NCI-H2196 treated with DMSO at 0.1 percent for 48 hours (cell line): Measurements from ENCODE around the gene EEF1AKMT1.
"Not testable (repeated sequence)": the region's sequence is repeated elsewhere in the genome, so short reads cannot be mapped to it uniquely, and the experiment has no call there.

ENCODE experiments used
- DNase-seq: peaks from one replicate; lab custom pipeline; 2025; ENCODE audit not compliant: unreplicated experiment; lab: John Stamatoyannopoulos, UW

The EEF1AKMT1 gene

DNA sequence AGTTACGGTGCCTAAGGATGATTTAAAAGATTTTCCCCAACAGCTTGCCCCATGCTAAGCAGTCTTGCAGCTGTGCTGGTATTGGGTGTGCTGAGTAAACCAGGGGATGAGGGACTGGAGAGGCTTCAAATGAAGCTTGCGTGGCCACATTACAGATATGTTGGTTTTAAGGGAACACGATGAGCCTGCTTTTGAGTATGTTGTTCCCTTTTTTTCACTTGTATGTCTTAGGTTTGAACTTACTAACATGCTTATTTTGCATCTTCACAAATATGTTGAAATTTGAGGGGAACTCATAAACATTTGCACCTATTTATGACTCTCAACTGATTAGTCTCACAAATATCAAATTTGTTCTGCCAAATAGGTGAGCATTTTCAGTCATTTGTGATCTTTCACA lies 72.3 kb downstream of the EEF1AKMT1 start:
- DNase-seq: no peak

GRCh38 chr13:20700288-20700687 lies 73.5 kb downstream of the EEF1AKMT1 start:
- DNase-seq: no peak

DNA sequence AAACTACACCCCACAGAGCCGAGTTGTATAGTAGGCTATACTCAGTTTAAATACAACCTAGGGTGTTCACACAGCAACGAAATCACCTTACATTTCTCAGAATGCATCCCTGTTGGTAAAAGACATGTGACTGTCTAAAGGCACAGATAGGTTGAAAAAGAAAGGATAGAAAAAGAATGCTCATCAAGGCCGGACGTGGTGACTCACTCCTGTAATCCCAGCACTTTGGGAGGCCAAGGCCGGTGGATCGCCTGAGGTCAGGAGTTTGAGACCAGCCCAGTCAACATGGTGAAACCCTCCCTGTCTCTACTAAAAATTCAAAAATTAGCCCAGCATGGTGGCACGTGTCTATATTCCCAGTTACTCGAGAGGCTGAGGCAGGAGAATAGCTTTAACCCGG lies 74.0 kb downstream of the EEF1AKMT1 start:
- no peak for DNase-seq

DNA sequence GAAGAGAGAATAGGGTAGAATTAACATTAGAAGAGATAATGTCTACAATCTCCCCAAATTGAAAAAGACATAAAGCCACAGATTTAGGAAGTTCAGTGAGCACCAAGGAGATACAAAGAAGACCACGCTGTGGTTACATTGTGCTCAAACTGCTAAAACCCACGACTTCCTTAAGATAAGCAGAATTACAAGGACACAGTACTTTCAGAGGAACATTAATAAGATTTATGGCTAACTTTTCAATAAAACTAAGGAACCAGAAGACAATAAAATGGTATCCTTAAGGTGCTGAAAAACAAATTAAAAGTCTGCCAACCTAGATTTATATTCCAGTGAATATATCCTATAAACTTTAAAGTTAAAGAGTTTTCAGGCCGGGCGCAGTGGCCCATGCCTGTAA lies 77.7 kb downstream of the EEF1AKMT1 start:
- DNase-seq: no peak

- no peak for DNase-seq
These were observed 82.1 kb downstream of the EEF1AKMT1 start for GRCh38 chr13:20691616-20692015.

GRCh38 chr13:20689291-20689690 lies 84.5 kb downstream of the EEF1AKMT1 start:
- no peak for DNase-seq

DNA sequence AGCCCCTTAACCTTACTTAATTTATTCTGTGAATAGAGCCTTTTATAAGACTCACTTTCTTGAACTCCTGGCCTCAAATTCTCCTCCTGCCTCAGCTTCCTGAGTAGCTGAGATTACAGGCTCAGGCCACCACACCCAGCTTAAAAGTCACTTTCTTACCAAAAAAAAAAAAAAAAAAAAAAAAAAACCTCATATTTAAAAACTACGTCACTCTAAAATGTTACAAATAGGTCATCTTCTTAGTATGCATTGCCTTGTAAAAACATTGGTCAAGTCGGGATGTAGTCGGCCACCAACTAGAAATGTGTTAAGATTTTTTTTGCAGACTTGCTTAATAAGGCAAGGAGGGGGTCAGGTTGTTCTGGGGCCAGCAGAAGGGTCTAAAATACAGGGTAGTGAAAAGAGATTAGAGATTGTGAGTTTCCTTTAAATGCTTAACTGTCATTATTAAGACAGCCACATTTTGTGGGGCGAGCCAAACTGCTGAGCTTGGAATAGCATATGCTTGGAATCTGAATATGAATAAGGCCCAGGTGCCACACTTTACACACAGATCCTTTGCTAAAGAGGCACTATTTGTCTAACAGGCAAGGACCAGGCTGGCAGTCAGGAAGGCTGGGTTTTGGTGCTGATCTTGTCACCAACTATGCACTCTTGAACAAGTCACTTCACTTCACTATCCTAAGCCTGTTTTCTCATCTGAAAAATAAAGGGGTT lies 86.7 kb downstream of the EEF1AKMT1 start:
- no peak for DNase-seq

- DNase-seq: no peak
These were observed 87.6 kb downstream of the EEF1AKMT1 start for GRCh38 chr13:20686167-20686566.

- no peak for DNase-seq
These were observed 88.7 kb downstream of the EEF1AKMT1 start for GRCh38 chr13:20685092-20685491.

- no peak for DNase-seq
These were observed 89.2 kb downstream of the EEF1AKMT1 start for GRCh38 chr13:20684546-20684945.

- DNase-seq: no peak
These were observed 89.7 kb downstream of the EEF1AKMT1 start for GRCh38 chr13:20684041-20684440.

GRCh38 chr13:20682061-20682460 lies 91.7 kb downstream of the EEF1AKMT1 start:
- DNase-seq: no peak

GRCh38 chr13:20681481-20681880 lies 92.3 kb downstream of the EEF1AKMT1 start:
- not testable (repeated sequence) for DNase-seq

DNA sequence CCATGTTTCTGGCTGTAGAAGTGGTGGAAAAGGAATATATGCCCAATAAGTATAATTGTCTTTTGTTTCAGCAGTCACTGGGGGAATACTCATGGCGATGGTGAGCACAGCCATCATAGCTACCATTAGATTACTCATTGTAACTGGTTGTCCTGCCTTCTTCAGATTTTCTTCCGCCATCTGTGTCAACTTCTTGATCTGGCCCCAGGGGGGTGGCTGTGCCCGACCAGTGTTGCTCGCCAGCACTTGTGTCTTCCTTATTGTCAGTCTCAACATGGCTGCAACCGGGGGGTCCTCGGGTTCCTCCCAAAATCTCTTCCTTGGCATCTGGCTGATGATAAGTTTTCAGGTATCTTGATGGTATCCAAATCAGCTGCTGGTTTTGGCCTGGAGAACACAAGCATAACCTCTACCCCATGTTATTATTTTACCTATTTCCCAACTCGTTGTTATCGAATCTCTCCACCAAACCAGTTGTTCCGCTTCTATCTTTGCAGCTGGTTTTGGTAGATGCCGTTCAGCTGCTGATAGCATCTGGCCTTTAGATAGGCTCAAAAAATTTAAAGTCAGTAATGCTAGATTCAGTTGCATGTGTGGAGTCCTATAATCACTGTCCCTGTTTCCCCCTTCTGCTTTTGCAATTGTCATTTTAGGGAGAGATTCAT lies 93.2 kb downstream of the EEF1AKMT1 start:
- no peak for DNase-seq

DNA sequence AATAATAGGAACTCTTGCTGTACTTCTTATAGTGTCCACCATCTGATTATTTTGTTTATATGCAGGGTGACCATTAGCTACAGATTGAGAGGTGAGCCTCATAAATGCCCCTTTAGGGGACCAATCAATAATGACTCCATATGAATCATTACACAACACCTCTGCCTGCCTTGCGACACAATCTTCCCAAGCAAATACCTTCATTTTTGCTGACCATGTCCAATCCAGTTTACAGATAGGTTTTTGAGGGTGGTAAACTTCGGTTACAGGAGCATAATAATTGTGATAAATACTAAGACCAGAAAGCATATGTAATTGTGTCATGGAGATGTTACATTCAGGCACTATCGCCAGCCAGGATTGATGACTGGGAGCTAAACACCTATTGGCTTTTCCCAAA lies 93.9 kb downstream of the EEF1AKMT1 start:
- no peak for DNase-seq
